Endothelial cell (in vitro differentiated cells): ENCODE results near the gene JOSD1. TPM values are rescaled to one million over a fixed set of nuclear protein-coding genes. Genes with fewer than 3 reads are reported as not detected.

Experiments
- DNase-seq: peaks from one replicate; pipeline ENCODE4 v3.0.0; 2021; ENCODE audit warnings: low spot score
- H3K27ac Mint-ChIP-seq: one replicate; pipeline ENCODE4 v1.8.0; 2021; ENCODE audit warnings: mixed read lengths, inconsistent platforms; ENCODE audit not compliant: unreplicated experiment
- H3K27me3 Mint-ChIP-seq: one replicate; pipeline ENCODE4 v1.8.0; 2021; ENCODE audit warnings: mild to moderate bottlenecking, moderate library complexity, mixed read lengths, inconsistent platforms; ENCODE audit not compliant: unreplicated experiment
- H3K36me3 Mint-ChIP-seq: one replicate; pipeline ENCODE4 v1.8.0; 2021; ENCODE audit warnings: mild to moderate bottlenecking, low read depth, mixed read lengths, inconsistent platforms; ENCODE audit not compliant: unreplicated experiment
- H3K4me1 Mint-ChIP-seq: one replicate; pipeline ENCODE4 v1.8.0; 2021; ENCODE audit warnings: mild to moderate bottlenecking, mixed read lengths, inconsistent platforms; ENCODE audit not compliant: unreplicated experiment
- H3K4me3 Mint-ChIP-seq: one replicate; pipeline ENCODE4 v1.8.0; 2021; ENCODE audit warnings: mild to moderate bottlenecking, mixed read lengths, inconsistent platforms; ENCODE audit not compliant: unreplicated experiment
- H3K9me3 Mint-ChIP-seq: one replicate; pipeline ENCODE4 v1.8.0; 2021; ENCODE audit warnings: mixed read lengths, inconsistent platforms; ENCODE audit not compliant: unreplicated experiment
- total RNA-seq: library from RNA; stranded (reverse); fragmentation: NEBNext Ultra II Directional; extraction: Animal tissue kit (Norgen Biotek cat#: 25700); gene quantifications from one replicate; pipeline ENCODE4 v1.2.1, GENCODE V29; 2021; ENCODE audit not compliant: unreplicated experiment
- TF ChIP-seq, protein P1 (sequence below): fragments of 200-600 bp; sonication (generic); IDR thresholded peaks from one replicate; pipeline ENCODE4 v1.5.0; 2021; ENCODE audit warnings: antibody characterized with exemption; ENCODE audit not compliant: unreplicated experiment

JOSD1 gene
- total RNA-seq, 1 donor from 2014 or later = 49.6 TPM

DNA sequence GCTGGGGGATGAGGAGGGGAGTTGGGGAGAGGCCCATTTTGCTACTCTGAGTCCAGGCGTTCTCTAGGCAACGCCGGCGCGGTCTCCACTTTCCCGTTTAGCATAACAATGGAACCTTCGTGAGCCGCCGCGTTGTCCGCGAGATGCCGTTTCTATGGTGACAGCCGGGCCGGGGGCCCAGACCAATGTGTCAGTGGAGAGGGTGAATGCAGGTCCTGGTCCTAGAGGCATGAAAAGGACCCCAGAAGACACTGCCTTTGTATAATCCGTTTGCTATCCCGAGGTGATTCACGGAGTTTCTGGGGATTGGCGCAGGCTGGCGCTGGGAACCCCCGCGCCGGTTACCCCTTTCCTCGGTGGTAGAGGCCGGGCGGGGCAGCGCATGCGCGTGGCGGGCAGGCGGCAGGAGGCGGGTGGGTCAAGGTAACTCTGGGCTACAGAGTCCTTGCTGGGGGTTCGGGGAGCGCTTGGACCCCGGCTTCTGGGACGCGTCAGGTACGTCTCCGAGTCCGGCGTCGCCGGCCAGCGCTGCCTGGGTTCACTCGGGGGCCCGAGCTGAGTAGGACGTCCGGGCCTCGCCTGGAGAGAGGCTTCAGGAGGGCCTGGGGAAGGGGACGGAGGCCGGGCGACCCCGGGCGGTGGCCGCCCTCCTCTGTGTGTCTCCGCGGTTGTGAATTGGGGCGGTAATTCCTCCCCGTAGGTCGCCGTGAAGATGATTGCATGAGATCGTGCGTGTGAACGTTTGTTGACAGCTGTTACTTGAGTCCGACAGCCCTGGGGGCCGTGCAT lies 44.3 kb downstream of the JOSD1 start, which contains the start of the genes CBY1 and FAM227A:
CBY1 (plus strand) TSS at position 383 of the 789 bp plus-strand sequence. CDS start 11,417 bp downstream, outside the sequence.
FAM227A (minus strand) TSS at position 137 of the 789 bp plus-strand sequence. CDS start 6,224 bp downstream, outside the sequence.
- Mint-ChIP-seq H3K4me1 (peaks cover 7% of the 10 kb centered on the region), H3K27me3 (no peaks in the 10 kb centered on the region), H3K27ac (peak within 1 kb of the TSS; percentile 99), H3K4me3 (peak within 1 kb of the TSS; percentile 95), H3K9me3 (no peaks in the 10 kb centered on the region), H3K36me3 (no peaks in the 10 kb centered on the region)
- TF ChIP-seq, protein P1, sequence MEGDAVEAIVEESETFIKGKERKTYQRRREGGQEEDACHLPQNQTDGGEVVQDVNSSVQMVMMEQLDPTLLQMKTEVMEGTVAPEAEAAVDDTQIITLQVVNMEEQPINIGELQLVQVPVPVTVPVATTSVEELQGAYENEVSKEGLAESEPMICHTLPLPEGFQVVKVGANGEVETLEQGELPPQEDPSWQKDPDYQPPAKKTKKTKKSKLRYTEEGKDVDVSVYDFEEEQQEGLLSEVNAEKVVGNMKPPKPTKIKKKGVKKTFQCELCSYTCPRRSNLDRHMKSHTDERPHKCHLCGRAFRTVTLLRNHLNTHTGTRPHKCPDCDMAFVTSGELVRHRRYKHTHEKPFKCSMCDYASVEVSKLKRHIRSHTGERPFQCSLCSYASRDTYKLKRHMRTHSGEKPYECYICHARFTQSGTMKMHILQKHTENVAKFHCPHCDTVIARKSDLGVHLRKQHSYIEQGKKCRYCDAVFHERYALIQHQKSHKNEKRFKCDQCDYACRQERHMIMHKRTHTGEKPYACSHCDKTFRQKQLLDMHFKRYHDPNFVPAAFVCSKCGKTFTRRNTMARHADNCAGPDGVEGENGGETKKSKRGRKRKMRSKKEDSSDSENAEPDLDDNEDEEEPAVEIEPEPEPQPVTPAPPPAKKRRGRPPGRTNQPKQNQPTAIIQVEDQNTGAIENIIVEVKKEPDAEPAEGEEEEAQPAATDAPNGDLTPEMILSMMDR = no peak
- DNase-seq = peak; percentile 87

DNA sequence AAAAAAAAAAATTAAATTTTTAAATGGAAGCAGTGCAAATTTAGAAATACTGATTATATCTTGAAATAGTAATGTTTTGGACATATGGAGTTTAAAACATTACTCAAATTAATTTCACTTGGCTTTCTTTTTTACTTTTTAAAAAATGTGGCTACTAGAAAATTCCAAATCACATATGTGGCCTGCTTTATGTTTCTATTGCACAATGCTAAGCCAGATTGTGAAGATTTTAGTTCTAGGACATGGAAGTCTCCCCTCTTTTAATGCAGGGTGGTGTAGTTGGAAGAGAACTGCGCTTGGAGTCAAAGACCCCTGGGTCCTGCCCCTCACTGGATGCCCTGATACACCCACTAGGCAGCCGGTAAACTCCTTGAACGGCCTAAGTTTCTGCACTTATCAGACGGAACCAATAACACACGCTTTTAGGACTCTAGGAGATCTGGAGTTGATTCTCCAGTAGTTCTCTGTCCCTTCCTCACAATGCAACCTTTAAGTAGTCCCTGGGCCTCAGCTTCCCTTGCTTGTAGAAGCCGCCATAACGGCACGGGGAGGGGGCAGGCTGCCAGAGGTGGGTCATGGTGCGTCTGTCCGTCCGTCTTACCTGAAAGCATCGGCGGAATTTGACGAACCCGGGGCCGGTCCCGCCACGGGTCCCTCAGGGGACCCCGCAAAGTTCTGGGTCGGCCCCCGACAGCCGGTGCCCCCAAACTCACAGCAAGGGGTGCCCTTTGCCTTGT lies 45.1 kb downstream of the JOSD1 start:
- peaks cover 7% of the 10 kb centered on the region for H3K4me1 Mint-ChIP-seq
- no peak for DNase-seq
- TF ChIP-seq, protein P1 = no peak

GRCh38 chr22:38653741-38654140 lies 47.0 kb downstream of the JOSD1 start:
- H3K4me1 Mint-ChIP-seq = peaks cover 7% of the 10 kb centered on the region
- H3K27ac Mint-ChIP-seq = peak overlapping the region; percentile 1
- TF ChIP-seq, protein P1 = no peak
- H3K9me3 Mint-ChIP-seq = no peaks in the 10 kb centered on the region
- no peaks in the 10 kb centered on the region for H3K27me3 Mint-ChIP-seq
- H3K4me3 Mint-ChIP-seq = no peak overlapping the region
- H3K36me3 Mint-ChIP-seq = no peaks in the 10 kb centered on the region
- no peak for DNase-seq

More for the DNA sequence above, 45.1 kb downstream of the JOSD1 start:
- no peaks in the 10 kb centered on the region for H3K27me3 Mint-ChIP-seq
- H3K9me3 Mint-ChIP-seq = no peaks in the 10 kb centered on the region
- H3K27ac Mint-ChIP-seq = peak overlapping the region; percentile 99
- peak overlapping the region; percentile 95 for H3K4me3 Mint-ChIP-seq
- no peaks in the 10 kb centered on the region for H3K36me3 Mint-ChIP-seq

DNA sequence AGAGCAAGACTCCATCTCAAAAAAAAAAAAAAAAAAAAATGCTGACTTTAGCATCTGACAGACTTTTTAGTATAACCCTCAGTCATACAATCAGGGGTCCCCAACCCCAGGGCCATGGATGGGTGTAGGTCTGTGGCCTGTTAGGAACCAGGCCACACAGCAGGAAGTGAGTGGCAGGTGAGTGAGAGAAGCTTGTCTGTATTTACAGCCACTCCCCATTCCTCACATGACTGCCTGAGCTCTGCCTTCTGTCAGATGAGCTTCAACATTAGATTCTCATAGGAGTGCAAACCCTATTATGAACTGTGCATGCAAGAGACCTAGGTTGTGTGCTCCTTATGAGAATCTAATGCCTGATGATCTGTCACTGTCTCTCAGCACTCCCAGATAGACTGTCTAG lies 47.9 kb downstream of the JOSD1 start:
- no peak overlapping the region for H3K4me3 Mint-ChIP-seq
- H3K9me3 Mint-ChIP-seq = no peaks in the 10 kb centered on the region
- H3K36me3 Mint-ChIP-seq = peaks cover 3% of the 10 kb centered on the region
- no peak overlapping the region for H3K27ac Mint-ChIP-seq
- DNase-seq = no peak
- H3K4me1 Mint-ChIP-seq = peaks cover 7% of the 10 kb centered on the region
- TF ChIP-seq, protein P1 = no peak
- H3K27me3 Mint-ChIP-seq = no peaks in the 10 kb centered on the region
